Activated naive CD4-positive, alpha-beta T cell treated with anti-CD3 and anti-CD28 coated beads, Interleukin-2, amount 10 ng/mL, durations not matched to agents 7 days and 5 days (primary cell): ENCODE results near the gene NPAS4.
A peak's percentile ranks its signal among the peaks of the same experiment; 100 is the strongest.
"Not testable (repeated sequence)": the region's sequence is repeated elsewhere in the genome, so short reads cannot be mapped to it uniquely, and the experiment has no call there.

Source experiments
- CTCF ChIA-PET: fragments of 350-600 bp; sonication (Branson Sonifier 250); formaldehyde crosslinking; loops from one replicate; lab custom pipeline; 2021; ENCODE audit warnings: antibody characterized with exemption; lab: Charles Lee
- DNase-seq: peaks from one replicate; pipeline ENCODE4 v3.0.0-alpha.2; 2020
- H3K27ac Mint-ChIP-seq: one replicate; pipeline ENCODE4 v1.8.0; 2021; ENCODE audit warnings: mild to moderate bottlenecking, moderate library complexity, mixed read lengths
- H3K27me3 Mint-ChIP-seq: one replicate; pipeline ENCODE4 v1.8.0; 2021; ENCODE audit warnings: mild to moderate bottlenecking, mixed read lengths
- H3K36me3 Mint-ChIP-seq: one replicate; pipeline ENCODE4 v1.8.0; 2021; ENCODE audit warnings: mixed read lengths
- H3K4me1 Mint-ChIP-seq: one replicate; pipeline ENCODE4 v1.8.0; 2021; ENCODE audit warnings: mixed read lengths
- H3K4me3 Mint-ChIP-seq: one replicate; pipeline ENCODE4 v1.8.0; 2021; ENCODE audit warnings: mild to moderate bottlenecking, moderate library complexity, mixed read lengths
- H3K9me3 Mint-ChIP-seq: one replicate; pipeline ENCODE4 v1.8.0; 2021; ENCODE audit warnings: mixed read lengths

NPAS4 gene

GRCh38 chr11:66420671-66421476 is at the start of gene NPAS4:
Gene NPAS4, plus strand, starts transcription at chr11:66421035. Its CDS starts 145 bp downstream, at chr11:66421180.
- H3K4me1 Mint-ChIP-seq, result peaks cover 12% of the 10 kb centered on the region
- no peak within 1 kb of the TSS for H3K4me3 Mint-ChIP-seq
- no peak for DNase-seq
- H3K36me3 Mint-ChIP-seq, result peaks cover 3% of the 10 kb centered on the region
- H3K27ac Mint-ChIP-seq, result no peak within 1 kb of the TSS
- peaks cover 9% of the 10 kb centered on the region for H3K9me3 Mint-ChIP-seq
- CTCF ChIA-PET, result interaction anchor here (0.6 to 3.5 kb wide), 13 partner anchors 10 to 258 kb away, joined by 3 to 27 read pairs (median 4); partner anchors contain the start of genes MRPL11 and YIF1A
- peaks cover 59% of the 10 kb centered on the region for H3K27me3 Mint-ChIP-seq

GRCh38 chr11:66371627-66372415 is 49.0 kb upstream of the NPAS4 start, which contains the start of gene SLC29A2:
Gene SLC29A2, minus strand, starts transcription at chr11:66371760. Its CDS starts 169 bp downstream, at chr11:66371591.
- peaks cover 29% of the 10 kb centered on the region for H3K4me1 Mint-ChIP-seq
- peak; percentile 90 for DNase-seq
- H3K27me3 Mint-ChIP-seq, result peaks cover 4% of the 10 kb centered on the region
- no peaks in the 10 kb centered on the region for H3K36me3 Mint-ChIP-seq
- H3K4me3 Mint-ChIP-seq, result peak within 1 kb of the TSS; percentile 84
- peak within 1 kb of the TSS; percentile 98 for H3K27ac Mint-ChIP-seq
- H3K9me3 Mint-ChIP-seq, result no peaks in the 10 kb centered on the region
- CTCF ChIA-PET, result interaction anchor here (0.9 to 2.5 kb wide), 4 partner anchors 8 to 67 kb away, joined by 3 to 15 read pairs (median 8); partner anchors contain the start of gene MRPL11

GRCh38 chr11:66373265-66373664 is 47.6 kb upstream of the NPAS4 start:
- Mint-ChIP-seq H3K27ac (no peak overlapping the region), H3K4me3 (no peak overlapping the region), H3K27me3 (peaks cover 4% of the 10 kb centered on the region), H3K4me1 (peaks cover 29% of the 10 kb centered on the region), H3K9me3 (no peaks in the 10 kb centered on the region), H3K36me3 (no peaks in the 10 kb centered on the region)
- no peak for DNase-seq
- CTCF ChIA-PET, result interaction anchor here (1.3 to 2.6 kb wide), 4 partner anchors 9 to 36 kb away, joined by 3 to 15 read pairs (median 10); no protein-coding TSS in a partner anchor

- not testable (repeated sequence) for H3K4me3 Mint-ChIP-seq, DNase-seq, H3K27ac Mint-ChIP-seq, H3K27me3 Mint-ChIP-seq, H3K9me3 Mint-ChIP-seq, H3K36me3 Mint-ChIP-seq
- peaks cover 28% of the 10 kb centered on the region for H3K4me1 Mint-ChIP-seq
- CTCF ChIA-PET, result interaction anchor here (1.3 to 2.6 kb wide), 4 partner anchors 10 to 35 kb away, joined by 3 to 15 read pairs (median 12); no protein-coding TSS in a partner anchor
These were observed 47.0 kb upstream of the NPAS4 start for GRCh38 chr11:66373690-66374287.

GRCh38 chr11:66380264-66380663 is 40.6 kb upstream of the NPAS4 start:
- H3K4me3 Mint-ChIP-seq, H3K27me3 Mint-ChIP-seq, H3K27ac Mint-ChIP-seq, H3K36me3 Mint-ChIP-seq, H3K4me1 Mint-ChIP-seq, DNase-seq, H3K9me3 Mint-ChIP-seq: not testable (repeated sequence)
- CTCF ChIA-PET, result interaction anchor here (0.7 to 2.2 kb wide), 6 partner anchors 9 to 658 kb away, joined by 3 to 10 read pairs (median 4); no protein-coding TSS in a partner anchor

- H3K27me3 Mint-ChIP-seq, result peaks cover 10% of the 10 kb centered on the region
- H3K36me3 Mint-ChIP-seq, H3K27ac Mint-ChIP-seq, H3K9me3 Mint-ChIP-seq, DNase-seq, H3K4me1 Mint-ChIP-seq, H3K4me3 Mint-ChIP-seq: not testable (repeated sequence)
- CTCF ChIA-PET, result interaction anchor here (0.9 to 2.4 kb wide), 3 partner anchors 20 to 73 kb away, joined by 4 to 10 read pairs (median 7); no protein-coding TSS in a partner anchor
These were observed 36.5 kb upstream of the NPAS4 start for GRCh38 chr11:66384316-66384715.

GRCh38 chr11:66386171-66387069 is 34.4 kb upstream of the NPAS4 start:
- CTCF ChIA-PET, result interaction anchor here (0.7 to 4.9 kb wide), 24 partner anchors 9 to 450 kb away, joined by 3 to 80 read pairs (median 4); partner anchors contain the start of genes MRPL11, PELI3, RBM4B and YIF1A
- no peak overlapping the region for H3K4me3 Mint-ChIP-seq
- no peaks in the 10 kb centered on the region for H3K9me3 Mint-ChIP-seq
- H3K4me1 Mint-ChIP-seq, result peaks cover 8% of the 10 kb centered on the region
- peak; percentile 91 for DNase-seq
- peaks cover 21% of the 10 kb centered on the region for H3K27me3 Mint-ChIP-seq
- H3K27ac Mint-ChIP-seq, result peak overlapping the region; percentile 6
- no peaks in the 10 kb centered on the region for H3K36me3 Mint-ChIP-seq

- no peak overlapping the region for H3K4me3 Mint-ChIP-seq
- DNase-seq, result peak; percentile 89
- no peaks in the 10 kb centered on the region for H3K9me3 Mint-ChIP-seq
- H3K27ac Mint-ChIP-seq, result no peak overlapping the region
- H3K27me3 Mint-ChIP-seq, result peaks cover 25% of the 10 kb centered on the region
- CTCF ChIA-PET, result interaction anchor here (0.6 to 4.9 kb wide), 33 partner anchors 9 to 443 kb away, joined by 3 to 80 read pairs (median 4); partner anchors contain the start of genes B4GAT1, BRMS1, SLC29A2 and YIF1A
- no peaks in the 10 kb centered on the region for H3K36me3 Mint-ChIP-seq
- H3K4me1 Mint-ChIP-seq, result peaks cover 8% of the 10 kb centered on the region
These were observed 32.0 kb upstream of the NPAS4 start for GRCh38 chr11:66388780-66389386.

GRCh38 chr11:66391322-66391721 is 29.5 kb upstream of the NPAS4 start:
- no peaks in the 10 kb centered on the region for H3K9me3 Mint-ChIP-seq
- peaks cover 4% of the 10 kb centered on the region for H3K4me1 Mint-ChIP-seq
- H3K27ac Mint-ChIP-seq, result no peak overlapping the region
- peaks cover 28% of the 10 kb centered on the region for H3K27me3 Mint-ChIP-seq
- no peaks in the 10 kb centered on the region for H3K36me3 Mint-ChIP-seq
- H3K4me3 Mint-ChIP-seq, result no peak overlapping the region
- CTCF ChIA-PET, result interaction anchor here (1.2 to 1.6 kb wide), 2 partner anchors 10 to 79 kb away, joined by 3 to 6 read pairs; no protein-coding TSS in a partner anchor
- DNase-seq, result no peak

GRCh38 chr11:66393954-66394353 is 26.9 kb upstream of the NPAS4 start:
- H3K4me1 Mint-ChIP-seq, result no peaks in the 10 kb centered on the region
- H3K36me3 Mint-ChIP-seq, result no peaks in the 10 kb centered on the region
- CTCF ChIA-PET, result no interaction called here
- no peak overlapping the region for H3K4me3 Mint-ChIP-seq
- no peak overlapping the region for H3K27ac Mint-ChIP-seq
- no peaks in the 10 kb centered on the region for H3K9me3 Mint-ChIP-seq
- DNase-seq, result no peak
- peaks cover 31% of the 10 kb centered on the region for H3K27me3 Mint-ChIP-seq

GRCh38 chr11:66407651-66408050 is 13.2 kb upstream of the NPAS4 start:
- no peak overlapping the region for H3K4me3 Mint-ChIP-seq
- H3K4me1 Mint-ChIP-seq, result peaks cover 4% of the 10 kb centered on the region
- no peaks in the 10 kb centered on the region for H3K36me3 Mint-ChIP-seq
- CTCF ChIA-PET, result interaction anchor here (0.6 to 3.2 kb wide), 13 partner anchors 11 to 285 kb away, joined by 3 to 27 read pairs (median 4); partner anchors contain the start of genes MRPL11 and RBM4B
- no peak overlapping the region for H3K27ac Mint-ChIP-seq
- H3K27me3 Mint-ChIP-seq, result peaks cover 44% of the 10 kb centered on the region
- H3K9me3 Mint-ChIP-seq, result no peaks in the 10 kb centered on the region
- no peak for DNase-seq

- peaks cover 4% of the 10 kb centered on the region for H3K4me1 Mint-ChIP-seq
- CTCF ChIA-PET, result interaction anchor here (0.6 to 3.2 kb wide), 19 partner anchors 8 to 285 kb away, joined by 3 to 27 read pairs (median 4); partner anchors contain the start of genes BBS1, DPP3, MRPL11 and RBM4B
- peak; percentile 93 for DNase-seq
- no peaks in the 10 kb centered on the region for H3K36me3 Mint-ChIP-seq
- H3K4me3 Mint-ChIP-seq, result peak overlapping the region; percentile 76
- no peaks in the 10 kb centered on the region for H3K9me3 Mint-ChIP-seq
- peak overlapping the region; percentile 60 for H3K27ac Mint-ChIP-seq
- peaks cover 48% of the 10 kb centered on the region for H3K27me3 Mint-ChIP-seq
These were observed 12.2 kb upstream of the NPAS4 start for GRCh38 chr11:66408488-66409214.
